Neural progenitor cell (in vitro differentiated cells): ENCODE results near the gene NOX5. TPM values are rescaled to one million over a fixed set of nuclear protein-coding genes. Genes with fewer than 3 reads are reported as not detected.
"Not testable (repeated sequence)": the region's sequence is repeated elsewhere in the genome, so short reads cannot be mapped to it uniquely, and the experiment has no call there.

Experiments used
- DNase-seq: peaks from one replicate; pipeline ENCODE4 v3.0.0-alpha.2; 2016; ENCODE audit warnings: low spot score
- H2AFZ ChIP-seq: fragments of 200-600 bp; sonication (generic); replicated peaks from 2 replicates; pipeline ENCODE4 v1.6.1; 2016; ENCODE audit warnings: antibody characterized with exemption
- H3F3A ChIP-seq: fragments of 200-600 bp; sonication (generic); 2 replicates; pipeline ENCODE4 v1.6.1; 2016; ENCODE audit warnings: antibody characterized with exemption, low read depth
- H3K27ac ChIP-seq: fragments of 200-600 bp; sonication (generic); 2 replicates; pipeline ENCODE4 v1.5.1; 2016; ENCODE audit warnings: mild to moderate bottlenecking
- H3K27me3 ChIP-seq: fragments of 200-600 bp; sonication (generic); 2 replicates; pipeline ENCODE4 v1.6.1; 2016; ENCODE audit warnings: mild to moderate bottlenecking, moderate library complexity
- H3K36me3 ChIP-seq: fragments of 200-600 bp; sonication (generic); 2 replicates; pipeline ENCODE4 v1.5.1; 2016
- H3K4me1 ChIP-seq: fragments of 200-600 bp; sonication (generic); 2 replicates; pipeline ENCODE4 v1.6.1; 2016; ENCODE audit warnings: mixed run types
- H3K4me2 ChIP-seq: fragments of 200-600 bp; sonication (generic); 2 replicates; pipeline ENCODE4 v1.6.1; 2016
- H3K4me3 ChIP-seq: fragments of 200-600 bp; sonication (generic); 2 replicates; pipeline ENCODE4 v1.5.1; 2016
- H3K79me2 ChIP-seq: fragments of 200-600 bp; sonication (generic); 2 replicates; pipeline ENCODE4 v1.6.1; 2016; ENCODE audit warnings: low read depth
- H3K9ac ChIP-seq: fragments of 200-600 bp; sonication (generic); 2 replicates; pipeline ENCODE4 v1.6.1; 2016
- H3K9me3 ChIP-seq: fragments of 200-600 bp; sonication (generic); 2 replicates; pipeline ENCODE4 v1.5.1; 2016; ENCODE audit warnings: low read depth
- H4K20me1 ChIP-seq: fragments of 200-600 bp; sonication (generic); 2 replicates; pipeline ENCODE4 v1.6.1; 2016; ENCODE audit warnings: low read depth
- H3K27ac Mint-ChIP-seq: 3 replicates; pipeline ENCODE4 v1.8.0; 2021; ENCODE audit warnings: mixed read lengths
- H3K27me3 Mint-ChIP-seq: 2 replicates; pipeline ENCODE4 v1.8.0; 2022; ENCODE audit warnings: low read depth, mild to moderate bottlenecking, inconsistent platforms, moderate library complexity, mixed read lengths; ENCODE audit not compliant: insufficient read depth
- H3K36me3 Mint-ChIP-seq: 3 replicates; pipeline ENCODE4 v1.8.0; 2021; ENCODE audit warnings: mixed read lengths
- H3K4me1 Mint-ChIP-seq: 3 replicates; pipeline ENCODE4 v1.8.0; 2021; ENCODE audit warnings: mixed read lengths
- H3K4me3 Mint-ChIP-seq: 3 replicates; pipeline ENCODE4 v1.8.0; 2021; ENCODE audit warnings: mild to moderate bottlenecking, moderate library complexity, mixed read lengths
- H3K9me3 Mint-ChIP-seq: 3 replicates; pipeline ENCODE4 v1.8.0; 2020; ENCODE audit warnings: mixed read lengths
- CTCF ChIP-seq: fragments of 200-600 bp; sonication (generic); IDR thresholded peaks from 2 replicates; pipeline ENCODE4 v1.5.1; 2017; ENCODE audit warnings: antibody characterized with exemption, mild to moderate bottlenecking
- EZH2 ChIP-seq: fragments of 200-600 bp; sonication (generic); IDR thresholded peaks from 2 replicates; pipeline ENCODE4 v1.6.1; 2017; ENCODE audit warnings: antibody characterized with exemption, mild to moderate bottlenecking, moderate library complexity
- EZH2phosphoT487 ChIP-seq: fragments of 200-600 bp; sonication (generic); IDR thresholded peaks from 2 replicates; pipeline ENCODE4 v1.6.1; 2017; ENCODE audit warnings: antibody characterized with exemption
- total RNA-seq: library from RNA; depleted of rRNA; stranded (reverse); fragments of >200 nt; gene quantifications from 2 replicates; pipeline ENCODE4 v1.2.3, GENCODE V29; 2015; ENCODE audit warnings: low replicate concordance

Gene NOX5
- total RNA-seq, 1 donor from 2014 or later = not detected

- H3K36me3 ChIP-seq = no peaks in the 10 kb centered on the region
- TF ChIP-seq EZH2phosphoT487 (no peak), EZH2 (no peak), CTCF (no peak)
- peaks cover 2% of the 10 kb centered on the region for H3K36me3 Mint-ChIP-seq
- no peak for DNase-seq
- peaks cover 2% of the 10 kb centered on the region for H3K4me1 Mint-ChIP-seq
- H3K9me3 Mint-ChIP-seq = peaks cover 6% of the 10 kb centered on the region
- no peak overlapping the region for H2AFZ ChIP-seq
- no peak overlapping the region for H3K9ac ChIP-seq
- no peaks in the 10 kb centered on the region for H4K20me1 ChIP-seq
- H3K9me3 ChIP-seq = no peaks in the 10 kb centered on the region
- no peak overlapping the region for H3K27ac ChIP-seq
- H3K27ac Mint-ChIP-seq = no peak overlapping the region
- H3K4me1 ChIP-seq = no peaks in the 10 kb centered on the region
- peaks cover 26% of the 10 kb centered on the region for H3K27me3 Mint-ChIP-seq
- no peaks in the 10 kb centered on the region for H3K79me2 ChIP-seq
- H3F3A ChIP-seq = no peaks in the 10 kb centered on the region
- H3K4me2 ChIP-seq = no peak overlapping the region
- no peak overlapping the region for H3K4me3 Mint-ChIP-seq
- H3K27me3 ChIP-seq = peaks cover 14% of the 10 kb centered on the region
- no peak overlapping the region for H3K4me3 ChIP-seq
Measured at GRCh38 chr15:69068157-69068556, 53.7 kb downstream of the NOX5 start.

DNA sequence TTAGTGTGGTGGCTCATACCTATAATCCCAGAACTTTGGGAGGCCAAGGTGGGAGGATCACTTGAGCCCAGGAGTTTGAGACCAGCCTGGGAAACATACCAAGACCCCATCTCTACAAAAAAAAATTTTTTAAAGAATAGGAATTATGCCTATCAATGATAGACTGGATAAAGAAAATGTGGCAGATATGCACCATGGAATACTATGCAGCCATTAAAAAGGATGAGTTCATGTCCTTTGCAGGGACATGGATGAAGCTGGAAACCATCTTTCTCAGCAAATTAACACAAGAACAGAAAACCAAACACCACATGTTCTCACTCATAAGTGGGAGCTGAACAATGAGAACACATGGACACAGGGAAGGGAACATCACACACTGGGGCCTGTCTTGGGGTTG lies 54.8 kb downstream of the NOX5 start:
- H3K27ac Mint-ChIP-seq, H3K9me3 ChIP-seq, H3K36me3 Mint-ChIP-seq, H3K27ac ChIP-seq, H3F3A ChIP-seq, H3K9me3 Mint-ChIP-seq, H3K4me1 ChIP-seq, H4K20me1 ChIP-seq, H2AFZ ChIP-seq, H3K79me2 ChIP-seq, H3K36me3 ChIP-seq, H3K4me2 ChIP-seq, DNase-seq, H3K4me3 ChIP-seq, H3K4me1 Mint-ChIP-seq, H3K4me3 Mint-ChIP-seq, H3K9ac ChIP-seq: not testable (repeated sequence)
- peaks cover 26% of the 10 kb centered on the region for H3K27me3 Mint-ChIP-seq
- H3K27me3 ChIP-seq = peaks cover 23% of the 10 kb centered on the region

DNA sequence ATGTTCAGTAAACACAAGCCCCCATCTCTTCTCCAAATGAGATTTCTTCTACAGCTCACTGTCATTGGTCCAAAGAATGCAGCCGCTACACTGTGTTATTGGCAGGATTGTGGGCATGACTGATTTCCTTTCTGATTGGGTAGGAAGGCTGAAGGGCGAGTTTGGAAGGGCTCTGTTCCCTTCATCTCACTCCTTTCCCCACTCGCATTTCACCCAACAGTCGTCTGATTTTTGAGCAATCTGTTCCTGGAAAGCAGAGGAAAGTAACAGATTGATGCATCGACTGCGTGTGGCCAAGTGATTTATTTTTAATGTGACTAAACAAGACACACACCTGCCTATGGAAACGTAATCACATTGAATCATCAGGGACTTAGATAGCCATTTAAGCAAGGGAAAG lies 55.5 kb downstream of the NOX5 start:
- Histone ChIP-seq H3K79me2 (no peaks in the 10 kb centered on the region), H3K4me1 (peaks cover 14% of the 10 kb centered on the region), H3K27ac (no peak overlapping the region), H3K4me2 (no peak overlapping the region), H3K27me3 (peaks cover 23% of the 10 kb centered on the region), H3K36me3 (no peaks in the 10 kb centered on the region), H2AFZ (no peak overlapping the region), H4K20me1 (no peaks in the 10 kb centered on the region), H3K9me3 (no peaks in the 10 kb centered on the region), H3F3A (peaks cover 3% of the 10 kb centered on the region), H3K9ac (no peak overlapping the region), H3K4me3 (no peak overlapping the region)
- peaks cover 2% of the 10 kb centered on the region for H3K36me3 Mint-ChIP-seq
- peaks cover 6% of the 10 kb centered on the region for H3K9me3 Mint-ChIP-seq
- peaks cover 26% of the 10 kb centered on the region for H3K27me3 Mint-ChIP-seq
- no peak for TF ChIP-seq EZH2
- TF ChIP-seq CTCF = no peak
- no peak for TF ChIP-seq EZH2phosphoT487
- H3K4me1 Mint-ChIP-seq = peaks cover 11% of the 10 kb centered on the region
- no peak overlapping the region for H3K27ac Mint-ChIP-seq
- no peak for DNase-seq
- H3K4me3 Mint-ChIP-seq = no peak overlapping the region

DNA sequence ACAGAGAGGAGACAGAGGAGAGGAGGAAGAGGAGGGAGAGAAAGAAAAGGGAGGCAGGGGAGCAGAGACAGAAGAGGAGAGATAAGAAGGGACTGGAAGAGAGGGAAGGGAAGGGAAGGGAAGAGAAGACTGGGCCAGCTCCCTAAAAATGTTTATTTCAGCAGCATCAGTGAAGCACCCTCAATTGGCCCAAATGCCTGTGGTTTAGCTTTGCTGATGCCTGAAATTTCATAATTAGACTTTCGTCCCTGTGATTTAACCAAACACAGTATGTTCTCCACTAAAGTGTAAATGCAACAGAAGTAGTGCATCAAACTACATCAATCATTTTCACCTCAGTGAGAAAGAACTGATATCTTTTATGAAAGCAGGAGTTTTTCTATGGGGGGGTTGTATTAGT lies 55.9 kb downstream of the NOX5 start:
- no peaks in the 10 kb centered on the region for H3K9me3 ChIP-seq
- H3K36me3 Mint-ChIP-seq = peaks cover 2% of the 10 kb centered on the region
- no peak overlapping the region for H3K4me2 ChIP-seq
- H3K27ac ChIP-seq = no peak overlapping the region
- H3K4me3 Mint-ChIP-seq = no peak overlapping the region
- H3K27me3 ChIP-seq = peaks cover 23% of the 10 kb centered on the region
- TF ChIP-seq EZH2 (no peak), CTCF (no peak), EZH2phosphoT487 (no peak)
- H3K4me1 Mint-ChIP-seq = peaks cover 12% of the 10 kb centered on the region
- peaks cover 26% of the 10 kb centered on the region for H3K27me3 Mint-ChIP-seq
- DNase-seq = no peak
- no peak overlapping the region for H3K9ac ChIP-seq
- H3K27ac Mint-ChIP-seq = no peak overlapping the region
- no peak overlapping the region for H2AFZ ChIP-seq
- H3K4me3 ChIP-seq = no peak overlapping the region
- H3K36me3 ChIP-seq = no peaks in the 10 kb centered on the region
- H3K4me1 ChIP-seq = peaks cover 18% of the 10 kb centered on the region
- peaks cover 7% of the 10 kb centered on the region for H3F3A ChIP-seq
- no peaks in the 10 kb centered on the region for H3K79me2 ChIP-seq
- no peaks in the 10 kb centered on the region for H4K20me1 ChIP-seq
- peaks cover 6% of the 10 kb centered on the region for H3K9me3 Mint-ChIP-seq
